Measurements from ENCODE around the gene ARHGAP40. TPM values are rescaled to one million over a fixed set of nuclear protein-coding genes. Genes with fewer than 3 reads are reported as not detected.

Gene ARHGAP40
- total and polyA plus RNA-seq, 2 of the 4 experiments (the other 2 are of a cell fraction), result not detected

GRCh38 chr20:38559764-38560163 lies 41.8 kb upstream of the ARHGAP40 start:
- H3K4ac ChIP-seq (ENCODE audit: low read depth, low read length), result no peak overlapping the region
- no peak overlapping the region for H3K9ac ChIP-seq (ENCODE audit: low read depth, low read length)
- H2BK20ac ChIP-seq (ENCODE audit: low read depth, low read length), result no peak overlapping the region
- no peaks in the 10 kb centered on the region for H3K9me3 ChIP-seq (ENCODE audit: control insufficient read depth, insufficient read depth, low read length)
- no peak overlapping the region for H3K23ac ChIP-seq (ENCODE audit: low read depth, low read length)
- no peaks in the 10 kb centered on the region for H3K4me1 ChIP-seq (ENCODE audit: control insufficient read depth, insufficient read depth, low read length)
- H4K91ac ChIP-seq (ENCODE audit: insufficient read depth, low read depth, low read length), result no peak overlapping the region
- intact Hi-C loops (cut with micrococcal nuclease), result loop anchor here (5.0 kb wide), 1 partner anchor 37 kb away; no protein-coding TSS in a partner anchor
- ChIA-PET POLR2A (ENCODE audit: unreplicated experiment) (no interaction called here), CTCF (interaction anchor here (1.3 kb wide), 1 partner anchor 9 kb away, joined by 3 read pairs; no protein-coding TSS in a partner anchor)
- H3K18ac ChIP-seq (ENCODE audit: low read depth, low read length), result no peak overlapping the region
- H3K36me3 ChIP-seq (ENCODE audit: control insufficient read depth, insufficient read depth, low read length), result peaks cover 14% of the 10 kb centered on the region
- ATAC-seq (ENCODE audit: low read depth) (peak; percentile 29; the same call in 1 of the 2 replicates), DNase-seq (peak; percentile 13)
- no peaks in the 10 kb centered on the region for H3K27me3 ChIP-seq (ENCODE audit: control insufficient read depth, insufficient read depth, low read length)
- H3K27ac ChIP-seq (ENCODE audit: insufficient read depth, low read length), result no peak overlapping the region
- in situ Hi-C loops (cut with MboI; ENCODE audit: low sequenced_read_pairs), result no loop called here
- H2BK120ac ChIP-seq (ENCODE audit: low read depth, low read length), result no peak overlapping the region
- WGBS, 2 experiments (ENCODE audit: extremely low coverage in 2 of 2, insufficient read length in 1 of 2), result 75% methylated on average over 2 of the region's 3 CpGs; no CpG with 5 or more reads in 1 of the 2 experiments
- no TSS peak for BruUV-seq (replicated peaks)
- no peak overlapping the region for H4K5ac ChIP-seq (ENCODE audit: low read depth, low read length)
- H3K4me3 ChIP-seq (ENCODE audit: insufficient read depth, low read depth, low read length), result no peak overlapping the region
- no peaks in the 10 kb centered on the region for H3K9me1 ChIP-seq (ENCODE audit: insufficient read depth, low read length)
- no peak overlapping the region for H2AK9ac ChIP-seq (replicated peaks; ENCODE audit: low read depth, low read length, poor library complexity)
- H2BK5ac ChIP-seq (ENCODE audit: low read depth, low read length, poor library complexity, severe bottlenecking), result no peak overlapping the region
- no peak overlapping the region for H2AK5ac ChIP-seq (ENCODE audit: low read depth, low read length)
- dilution Hi-C loops (cut with HindIII; ENCODE audit: low sequenced_read_pairs, unreplicated experiment), result no loop called here
- no peak overlapping the region for H3K56ac ChIP-seq (ENCODE audit: extremely low read depth, insufficient read depth, low read length)
- no peak overlapping the region for H2BK15ac ChIP-seq (ENCODE audit: low read depth, low read length)
- no peak overlapping the region for H4K8ac ChIP-seq (ENCODE audit: low read depth in 2 of 2, low read length in 2 of 2)
- no peak overlapping the region for H3K14ac ChIP-seq (replicated peaks; ENCODE audit: low read depth, low read length)
- H3K79me1 ChIP-seq (ENCODE audit: low read depth in 1 of 2, low read length in 2 of 2), result peaks cover 0 to 5% of the 10 kb centered on the region in 2 experiments; a peak in 1 of 4 replicates
- H3K4me2 ChIP-seq (ENCODE audit: low read depth, low read length), result no peak overlapping the region
- no peaks in the 10 kb centered on the region for H4K20me1 ChIP-seq (ENCODE audit: insufficient read depth, low read length)
- H2AFZ ChIP-seq (replicated peaks; ENCODE audit: low read length, poor library complexity), result no peak overlapping the region
- no peak for TF ChIP-seq MAFK (IDR thresholded peaks at IDR 0.05; ENCODE audit: low read depth, low read length)
- no peak for TF ChIP-seq RAD21 (IDR thresholded peaks at IDR 0.05; ENCODE audit: low read length)
- TF ChIP-seq FOS (IDR thresholded peaks at IDR 0.05; ENCODE audit: low read depth, low read length), result no peak
- TF ChIP-seq NFE2L2 (IDR thresholded peaks at IDR 0.05; ENCODE audit: low read depth, low read length), result no peak
- no peak for TF ChIP-seq MXI1 (IDR thresholded peaks at IDR 0.05; ENCODE audit: borderline replicate concordance, low read depth, low read length)
- no peak for TF ChIP-seq CEBPB (IDR thresholded peaks at IDR 0.05; ENCODE audit: low read depth, low read length)
- TF ChIP-seq CTCF (conservative IDR thresholded peaks at IDR 0.05; ENCODE audit: low read depth, low read length), result no peak
- TF ChIP-seq RCOR1 (IDR thresholded peaks at IDR 0.05; ENCODE audit: insufficient replicate concordance, low read length), result no peak
- TF ChIP-seq ELK1 (IDR thresholded peaks at IDR 0.05; ENCODE audit: borderline replicate concordance, low read depth, low read length), result no peak
- no peak for TF ChIP-seq POLR2A (IDR thresholded peaks at IDR 0.05; ENCODE audit: low read depth, low read length)
- no peak for TF ChIP-seq SMC3 (IDR thresholded peaks at IDR 0.05; ENCODE audit: low read depth, low read length)
- no peak for TF ChIP-seq RFX5 (IDR thresholded peaks at IDR 0.05; ENCODE audit: low read depth, low read length)

All from IMR-90 (cell line).